ENCODE measurements around the gene UGGT2. TPM values are rescaled to one million over a fixed set of nuclear protein-coding genes. Genes with fewer than 3 reads are reported as not detected.
"Not testable (repeated sequence)": the region's sequence is repeated elsewhere in the genome, so short reads cannot be mapped to it uniquely, and the experiment has no call there.

UGGT2 gene
- total and polyA plus RNA-seq, 9 of the 15 experiments (the other 6 are each of a cell fraction or from before 2014, with no cell fraction given) = 3.5 to 24.5 (median 18.3) TPM

DNA sequence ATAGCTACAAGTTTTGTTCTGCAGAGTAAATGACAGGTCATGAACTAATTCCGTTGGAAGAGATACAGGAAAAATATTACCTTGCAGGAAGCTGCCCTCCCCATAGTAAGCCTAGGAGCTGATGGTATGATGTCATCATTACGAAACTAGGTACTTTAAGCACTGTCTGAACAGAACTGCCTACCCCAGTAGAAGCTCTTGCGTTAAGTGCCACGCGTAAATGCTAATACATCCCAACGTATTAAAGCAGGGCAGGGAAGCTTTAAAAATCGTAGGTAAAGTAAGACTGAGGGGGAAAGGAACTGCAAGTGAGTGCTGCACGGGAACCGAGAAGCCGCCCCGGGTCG lies 572 bp downstream of the UGGT2 start (continued):
- no peak for TF ChIP-seq MYBL2 (IDR thresholded peaks at IDR 0.05; ENCODE audit: low read depth)
- no peak for TF ChIP-seq MYBL2 (CRISPR knock-in tag; IDR thresholded peaks at IDR 0.05; ENCODE audit: borderline replicate concordance)
- TF ChIP-seq ATF1 (CRISPR knock-in tag; IDR thresholded peaks at IDR 0.05) = no peak
- TF ChIP-seq ATF1 (tag; IDR thresholded peaks at IDR 0.05) = peak; percentile 76
- TF ChIP-seq HMGN3 (IDR thresholded peaks at IDR 0.05; ENCODE audit: borderline replicate concordance, extremely low read depth, insufficient read length, low read depth, low read length) = no peak
- peak; percentile 84 for TF ChIP-seq CREB1 (IDR thresholded peaks at IDR 0.05)
- TF ChIP-seq CREB1 (CRISPR knock-in tag; IDR thresholded peaks at IDR 0.05) = no peak
- TF ChIP-seq ZNF668 (CRISPR knock-in tag; IDR thresholded peaks at IDR 0.05) = no peak
- peak; percentile 50; the same call in 1 of the 2 replicates for TF ChIP-seq JUNB (CRISPR knock-in tag; conservative IDR thresholded peaks at IDR 0.05)
- no peak for TF ChIP-seq ZBTB49 (CRISPR knock-in tag; IDR thresholded peaks at IDR 0.05; ENCODE audit: borderline replicate concordance)
- TF ChIP-seq UBTF (IDR thresholded peaks at IDR 0.05; ENCODE audit: borderline replicate concordance in 1 of 2, low read depth in 2 of 2, low read length in 2 of 2) = no peak
- TF ChIP-seq, protein P1, sequence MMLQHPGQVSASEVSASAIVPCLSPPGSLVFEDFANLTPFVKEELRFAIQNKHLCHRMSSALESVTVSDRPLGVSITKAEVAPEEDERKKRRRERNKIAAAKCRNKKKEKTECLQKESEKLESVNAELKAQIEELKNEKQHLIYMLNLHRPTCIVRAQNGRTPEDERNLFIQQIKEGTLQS (IDR thresholded peaks at IDR 0.05) = peak; percentile 96
- TF ChIP-seq, protein P1 (CRISPR knock-in tag; conservative IDR thresholded peaks at IDR 0.05) = no peak
- no peak for TF ChIP-seq RBM14 (IDR thresholded peaks at IDR 0.05; ENCODE audit: borderline replicate concordance, insufficient read depth, low read depth, low read length)
- TF ChIP-seq ATF7 (IDR thresholded peaks at IDR 0.05) = peak; percentile 97

DNA sequence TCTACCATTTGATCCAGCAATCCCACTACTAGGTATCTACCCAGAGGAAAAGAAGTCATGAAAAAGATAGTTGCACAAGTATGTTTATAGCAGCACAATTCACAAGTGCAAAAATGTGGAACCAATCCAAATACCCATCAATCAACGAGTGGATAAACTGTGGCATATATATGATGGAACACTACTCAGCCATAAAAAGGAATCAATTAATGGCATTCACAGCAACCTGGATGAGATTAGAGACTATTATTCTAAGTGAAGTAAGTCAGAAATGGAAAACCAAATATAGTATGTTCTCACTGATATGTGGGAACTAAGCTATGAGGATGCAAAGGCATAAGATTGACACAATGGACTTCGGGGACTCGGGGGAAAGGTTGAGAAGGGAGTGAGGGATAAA lies 1.3 kb downstream of the UGGT2 start:
- H4K20me1 ChIP-seq (replicated peaks; ENCODE audit: control insufficient read depth, insufficient read depth, low read length); H2AFZ ChIP-seq (ENCODE audit: low read depth, low read length); H3K9me1 ChIP-seq (ENCODE audit: control insufficient read depth, insufficient read depth, low read length); BruUV-seq (replicated peaks); H3K9ac ChIP-seq (ENCODE audit: insufficient read depth in 1 of 2, low read depth in 2 of 2, low read length in 2 of 2); intact Hi-C loops (cut with micrococcal nuclease); FAIRE-seq; POLR2A ChIA-PET; H3K27me3 ChIP-seq (ENCODE audit: control insufficient read depth in 2 of 2, insufficient read depth in 2 of 2, low read length in 2 of 2); H3K9me3 ChIP-seq (replicated peaks; ENCODE audit: control insufficient read depth, insufficient read depth, low read depth, low read length); in situ Hi-C loops (cut with MboI); DNase-seq (ENCODE audit: extremely low read depth in 1 of 4, low spot score in 3 of 4); H3K27ac ChIP-seq (ENCODE audit: extremely low read depth, low read depth, low read length); H3K36me3 ChIP-seq (ENCODE audit: control insufficient read depth, insufficient read depth, low read length); ATAC-seq; CTCF ChIA-PET (ENCODE audit: low intra/inter-chr PET ratio): not testable (repeated sequence)
- Histone ChIP-seq H3K79me2 (ENCODE audit: control insufficient read depth, insufficient read depth, low read length) (peaks cover 24% of the 10 kb centered on the region), H3K4me3 (peak overlapping the region; percentile 80), H3K4me1 (replicated peaks in 1 of 2; ENCODE audit: control insufficient read depth in 2 of 2, insufficient read depth in 2 of 2, low read length in 2 of 2) (peaks cover 0 to 11% of the 10 kb centered on the region in 2 experiments; a peak in 2 of 5 replicates), H3K4me2 (ENCODE audit: insufficient read depth, low read length) (peak overlapping the region; percentile 88)
- WGBS (ENCODE audit: insufficient coverage, low coverage, missing lambda C conversion rate) = 31% methylated on average over 3 of the region's 3 CpGs
